Measurements from ENCODE around the gene NLRP12.
A peak's percentile ranks its signal among the peaks of the same experiment; 100 is the strongest.

Gene NLRP12

DNA sequence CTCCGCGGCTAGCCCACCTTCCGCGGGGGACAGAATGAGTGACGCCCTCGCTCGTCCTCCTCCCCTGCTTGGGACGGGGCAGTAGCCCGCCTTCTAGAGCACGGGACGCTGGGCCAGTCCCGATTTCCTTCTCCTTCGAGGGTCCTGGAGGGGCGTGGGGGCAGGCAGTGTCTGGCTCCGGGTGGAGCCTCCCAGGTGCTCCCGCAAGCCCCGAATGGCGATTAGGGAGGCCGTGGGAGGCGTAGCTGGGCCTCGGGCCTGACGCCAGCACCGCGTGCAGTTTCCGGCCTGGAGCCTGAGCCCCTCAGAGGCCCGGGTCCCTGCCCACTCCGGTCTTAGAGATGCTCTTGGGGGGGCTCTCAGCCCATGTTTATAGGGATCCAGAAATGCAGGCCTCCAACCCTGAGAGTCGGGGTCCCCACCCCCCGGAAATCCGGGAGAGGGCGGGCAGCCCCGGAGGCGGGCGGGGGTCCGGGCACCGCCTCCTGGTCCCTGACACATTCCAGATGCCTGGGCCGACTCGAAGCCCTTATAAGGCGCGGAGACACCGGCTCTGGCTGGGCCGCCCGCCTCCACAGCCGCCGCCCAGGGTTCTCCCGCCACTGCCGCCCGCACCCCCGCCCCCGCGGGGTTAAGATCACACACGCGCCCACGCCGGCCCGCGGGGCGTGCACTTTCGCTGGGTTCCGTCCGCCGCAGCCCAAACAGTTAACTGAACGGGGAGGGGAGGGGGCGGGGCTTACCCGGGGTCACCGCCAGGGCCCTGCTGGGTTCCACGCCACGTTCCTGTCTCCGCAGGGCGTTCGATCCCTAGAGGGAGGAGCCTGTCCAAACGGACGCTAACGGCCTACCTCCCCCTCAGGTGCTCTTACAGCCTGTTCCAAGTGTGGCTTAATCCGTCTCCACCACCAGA is 45.0 kb upstream of the NLRP12 start:
- Histone ChIP-seq H3K27me3 (ENCODE audit: control insufficient read depth, insufficient read depth, low read length) (no peaks in the 10 kb centered on the region), H3K27ac (peak overlapping the region; percentile 99), H2AFZ (peak overlapping the region; percentile 81), H3K4me2 (ENCODE audit: low read length) (peak overlapping the region; percentile 99), H3K79me2 (no peaks in the 10 kb centered on the region), H3K9ac (peak overlapping the region; percentile 99), H3K9me3 (ENCODE audit: control insufficient read depth, low read length) (no peaks in the 10 kb centered on the region), H3K4me1 (peaks cover 8% of the 10 kb centered on the region), H3K36me3 (ENCODE audit: control insufficient read depth, insufficient read depth, low read length) (no peaks in the 10 kb centered on the region), H3K4me3 (ENCODE audit: low read depth, low read length) (peak overlapping the region; percentile 90)
- TF ChIP-seq CTCF (IDR thresholded peaks at IDR 0.05), result peak; percentile 39

DNA sequence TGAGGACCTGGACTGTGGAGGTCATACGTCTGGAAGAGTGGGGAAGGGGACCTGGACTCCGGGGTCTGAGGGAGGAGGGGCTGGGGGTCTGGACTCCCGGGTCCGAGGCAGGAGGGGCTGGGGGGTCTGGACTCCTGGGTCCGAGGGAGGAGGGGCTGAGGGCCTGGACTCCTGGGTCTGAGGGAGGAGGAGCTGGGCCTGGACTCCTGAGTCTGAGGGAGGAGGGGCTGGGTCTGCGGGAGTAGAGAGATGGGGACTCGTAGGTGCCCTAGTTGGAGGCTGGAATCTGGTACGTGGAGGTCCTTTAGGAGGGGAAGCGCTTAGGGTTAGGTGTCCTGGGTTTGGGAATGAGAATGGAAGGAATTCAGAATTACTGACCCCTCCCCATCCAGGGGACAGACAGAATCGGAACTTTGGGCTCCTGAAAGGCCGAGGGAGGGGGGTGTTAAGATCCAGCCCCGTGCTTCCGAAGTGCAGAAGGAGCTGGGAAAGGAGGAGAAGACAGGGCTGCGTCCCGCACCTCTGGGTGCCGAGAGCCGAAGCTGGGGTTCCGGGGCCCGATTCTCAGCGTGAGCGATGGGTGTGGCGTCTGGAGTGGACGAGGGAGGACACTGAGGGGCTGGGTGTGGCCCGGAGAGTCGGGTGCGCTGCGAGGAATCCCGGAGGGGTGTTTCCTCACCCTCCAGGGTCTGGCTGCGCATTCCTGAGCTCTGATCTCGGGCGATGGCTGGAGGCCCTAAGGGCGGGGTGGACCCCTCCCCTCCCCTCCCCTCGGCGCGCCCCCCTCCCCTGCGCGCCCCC is 44.2 kb upstream of the NLRP12 start:
- Histone ChIP-seq H3K27me3 (ENCODE audit: control insufficient read depth, insufficient read depth, low read length) (no peaks in the 10 kb centered on the region), H3K79me2 (no peaks in the 10 kb centered on the region), H3K27ac (peak overlapping the region; percentile 99), H3K9me3 (ENCODE audit: control insufficient read depth, low read length) (no peaks in the 10 kb centered on the region), H3K36me3 (ENCODE audit: control insufficient read depth, insufficient read depth, low read length) (no peaks in the 10 kb centered on the region), H3K4me1 (peaks cover 8% of the 10 kb centered on the region), H3K9ac (peak overlapping the region; percentile 99), H3K4me3 (ENCODE audit: low read depth, low read length) (peak overlapping the region; percentile 90), H2AFZ (peak overlapping the region; percentile 81), H3K4me2 (ENCODE audit: low read length) (peak overlapping the region; percentile 99)
- TF ChIP-seq CTCF (IDR thresholded peaks at IDR 0.05), result no peak

- no peaks in the 10 kb centered on the region for H3K79me2 ChIP-seq
- no peak for TF ChIP-seq CTCF (IDR thresholded peaks at IDR 0.05)
- H3K4me3 ChIP-seq (ENCODE audit: low read depth, low read length), result peak within 1 kb of the TSS; percentile 90
- H3K36me3 ChIP-seq (ENCODE audit: control insufficient read depth, insufficient read depth, low read length), result no peaks in the 10 kb centered on the region
- peak within 1 kb of the TSS; percentile 99 for H3K4me2 ChIP-seq (ENCODE audit: low read length)
- peak within 1 kb of the TSS; percentile 99 for H3K27ac ChIP-seq
- H3K27me3 ChIP-seq (ENCODE audit: control insufficient read depth, insufficient read depth, low read length), result no peaks in the 10 kb centered on the region
- H3K9ac ChIP-seq, result peak within 1 kb of the TSS; percentile 99
- peak within 1 kb of the TSS; percentile 84 for H2AFZ ChIP-seq
- H3K4me1 ChIP-seq, result peaks cover 8% of the 10 kb centered on the region
- no peaks in the 10 kb centered on the region for H3K9me3 ChIP-seq (ENCODE audit: control insufficient read depth, low read length)
Measured at GRCh38 chr19:53867225-53868090, 43.3 kb upstream of the NLRP12 start, which contains the start of gene MYADM. MYADM (plus strand) TSS chr19:53867883; CDS start chr19:53873530, 5,647 bp downstream.

GRCh38 chr19:53866865-53867224 is 42.7 kb upstream of the NLRP12 start:
- no peak for TF ChIP-seq CTCF (IDR thresholded peaks at IDR 0.05)
- H3K36me3 ChIP-seq (ENCODE audit: control insufficient read depth, insufficient read depth, low read length), result no peaks in the 10 kb centered on the region
- peak overlapping the region; percentile 90 for H3K4me3 ChIP-seq (ENCODE audit: low read depth, low read length)
- peaks cover 8% of the 10 kb centered on the region for H3K4me1 ChIP-seq
- no peaks in the 10 kb centered on the region for H3K9me3 ChIP-seq (ENCODE audit: control insufficient read depth, low read length)
- H3K4me2 ChIP-seq (ENCODE audit: low read length), result peak overlapping the region; percentile 99
- H3K79me2 ChIP-seq, result no peaks in the 10 kb centered on the region
- peak overlapping the region; percentile 99 for H3K27ac ChIP-seq
- H3K27me3 ChIP-seq (ENCODE audit: control insufficient read depth, insufficient read depth, low read length), result no peaks in the 10 kb centered on the region
- peak overlapping the region; percentile 84 for H2AFZ ChIP-seq
- H3K9ac ChIP-seq, result peak overlapping the region; percentile 32

All from parathyroid adenoma (tissue), 2 donors.